ENCODE data around the gene ENOX1. TPM values are rescaled to one million over a fixed set of nuclear protein-coding genes. Genes with fewer than 3 reads are reported as not detected.

Gene ENOX1
- total RNA-seq, 1 experiment from 2014 or later, result not detected

DNA sequence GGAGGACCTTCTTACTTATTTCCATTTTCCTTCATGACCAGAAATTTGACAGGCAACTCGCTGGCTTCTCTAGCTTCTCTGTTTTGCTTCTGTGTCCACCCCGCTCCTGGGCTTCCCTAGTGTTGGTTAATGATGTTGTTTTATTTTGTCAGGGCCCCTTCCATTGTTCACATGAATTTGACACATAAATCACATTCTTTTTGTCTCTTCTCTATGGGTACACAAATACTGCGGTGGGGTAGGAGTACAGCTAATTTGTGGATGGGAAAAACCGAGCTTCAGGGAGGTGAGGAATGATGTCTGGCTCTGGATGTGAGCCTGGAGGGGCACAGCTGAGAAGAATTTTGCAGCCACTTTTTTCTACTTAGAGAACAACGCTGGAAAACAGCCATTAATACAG, 563.6 kb downstream of the ENOX1 start:
- no peak for DNase-seq (ENCODE audit: low read depth)
- in situ Hi-C loops (cut with HindIII; ENCODE audit: low pct_unique_long_range_greater_than_20kb, low sequenced_read_pairs), result no loop called here

DNA sequence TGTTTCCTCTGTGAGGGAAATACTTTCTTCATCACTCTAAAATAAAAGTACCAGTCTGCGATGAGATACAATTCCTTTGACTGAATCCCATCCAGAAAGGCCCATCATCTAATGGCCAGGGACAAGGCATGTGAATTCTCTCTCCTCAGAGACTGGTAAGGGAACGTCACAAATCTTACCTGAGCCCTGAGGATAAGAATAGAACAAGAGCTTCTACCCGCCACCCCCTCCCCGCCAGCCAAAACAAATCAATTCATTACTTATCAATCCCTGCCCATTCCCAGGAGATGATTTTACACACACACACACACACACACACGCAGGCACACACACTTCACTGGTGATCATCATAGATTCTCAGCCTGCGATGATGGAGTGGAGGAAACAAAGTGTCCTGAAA, 564.7 kb downstream of the ENOX1 start:
- DNase-seq (ENCODE audit: low read depth), result no peak
- in situ Hi-C loops (cut with HindIII; ENCODE audit: low pct_unique_long_range_greater_than_20kb, low sequenced_read_pairs), result no loop called here

DNA sequence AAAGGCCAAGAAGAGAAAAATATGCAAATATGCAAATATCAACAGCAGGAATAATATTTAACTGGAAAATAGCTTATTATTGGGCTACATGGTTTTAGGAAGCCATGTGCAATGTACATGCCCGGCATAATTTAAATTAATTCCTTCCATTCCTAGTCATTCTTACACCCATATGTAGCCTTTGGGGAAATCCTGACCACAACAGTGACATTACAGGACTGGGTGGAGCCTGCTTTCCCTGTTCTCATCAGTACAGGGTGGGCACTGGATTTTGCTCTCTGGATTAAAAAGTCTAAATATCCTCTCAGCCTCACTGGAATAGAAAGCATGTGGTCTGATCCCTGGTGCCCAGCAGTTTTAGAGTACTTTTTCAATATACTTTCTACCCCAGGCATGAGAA, 565.2 kb downstream of the ENOX1 start:
- in situ Hi-C loops (cut with HindIII; ENCODE audit: low pct_unique_long_range_greater_than_20kb, low sequenced_read_pairs), result no loop called here

DNA sequence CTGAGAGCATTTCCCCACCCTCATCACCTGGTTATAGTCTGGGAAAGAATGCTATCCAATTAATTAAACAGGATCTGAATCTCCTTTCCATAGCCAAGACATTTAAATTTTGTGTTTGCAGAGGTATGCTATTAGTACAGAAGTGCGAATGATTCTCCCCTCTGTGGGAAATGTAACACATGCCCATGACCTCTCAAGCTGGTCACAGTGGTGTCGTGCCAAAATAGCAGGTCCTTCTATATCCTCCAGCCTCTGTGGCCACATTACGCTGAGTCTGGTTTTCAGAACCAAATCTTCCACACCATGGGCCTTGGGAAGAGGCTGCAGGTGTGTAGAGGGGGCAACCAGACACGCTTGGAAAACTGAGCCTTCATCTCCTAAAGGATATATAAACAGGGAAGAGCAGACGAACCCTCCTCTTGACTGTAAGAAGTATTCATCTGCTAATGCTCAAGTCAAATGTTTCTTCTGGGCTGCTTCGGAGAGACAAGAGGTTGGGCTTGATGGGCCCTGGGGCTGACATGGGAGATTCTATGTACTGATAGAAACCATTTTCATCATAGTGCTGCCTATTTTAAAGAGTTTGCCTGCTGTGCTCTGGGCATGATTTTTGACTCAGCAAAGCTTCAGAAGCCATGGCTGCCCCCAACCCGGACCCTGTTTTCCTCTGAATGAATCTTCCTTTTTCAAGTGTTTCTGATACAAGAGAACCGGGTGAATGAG, 565.7 kb downstream of the ENOX1 start:
- DNase-seq (ENCODE audit: low read depth), result no peak

More for the DNA sequence above, 565.2 kb downstream of the ENOX1 start:
- DNase-seq (ENCODE audit: low read depth), result no peak

DNA sequence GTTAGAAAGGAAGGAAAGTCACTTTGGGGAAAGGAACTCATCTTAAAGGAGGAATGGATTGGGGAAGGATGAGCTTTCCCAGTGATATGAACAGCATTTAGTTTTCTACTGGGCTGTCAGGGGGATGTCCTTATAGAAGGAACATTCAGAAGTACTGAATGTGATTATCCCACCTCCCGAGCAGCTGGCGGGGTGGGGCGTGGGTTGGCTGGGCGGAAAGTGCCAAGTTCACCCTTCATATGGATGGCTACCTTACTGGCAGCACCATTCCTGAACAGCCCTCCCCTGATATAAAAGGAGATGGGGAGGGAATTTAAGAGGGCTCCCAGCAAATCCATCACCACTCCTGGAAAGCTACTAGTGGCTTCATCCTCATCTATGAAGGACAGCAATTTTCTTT, 572.6 kb downstream of the ENOX1 start:
- no peak for DNase-seq (ENCODE audit: low read depth)
- in situ Hi-C loops (cut with HindIII; ENCODE audit: low pct_unique_long_range_greater_than_20kb, low sequenced_read_pairs), result no loop called here

More for the DNA sequence above, 565.7 kb downstream of the ENOX1 start:
- in situ Hi-C loops (cut with HindIII; ENCODE audit: low pct_unique_long_range_greater_than_20kb, low sequenced_read_pairs), result no loop called here

DNA sequence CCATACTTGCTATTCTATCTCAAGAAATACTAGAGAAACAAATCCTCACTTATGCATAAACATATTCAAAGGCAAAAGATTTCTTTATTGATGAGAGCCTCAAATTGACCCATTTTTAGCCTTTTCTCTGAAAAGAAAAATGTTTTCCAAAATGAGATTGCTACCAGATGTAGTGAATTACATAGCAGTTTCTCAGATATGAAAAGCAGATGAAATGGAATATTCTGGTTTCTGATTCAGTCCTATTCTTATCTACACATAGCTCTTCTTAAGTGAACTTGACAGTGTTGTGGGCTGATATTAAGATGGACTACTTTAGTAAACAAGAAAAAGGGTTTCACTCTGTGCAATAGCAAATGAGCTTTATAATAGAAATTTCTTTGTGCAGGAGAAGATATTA, 579.9 kb downstream of the ENOX1 start:
- no peak for DNase-seq (ENCODE audit: low read depth)
- in situ Hi-C loops (cut with HindIII; ENCODE audit: low pct_unique_long_range_greater_than_20kb, low sequenced_read_pairs), result no loop called here

DNA sequence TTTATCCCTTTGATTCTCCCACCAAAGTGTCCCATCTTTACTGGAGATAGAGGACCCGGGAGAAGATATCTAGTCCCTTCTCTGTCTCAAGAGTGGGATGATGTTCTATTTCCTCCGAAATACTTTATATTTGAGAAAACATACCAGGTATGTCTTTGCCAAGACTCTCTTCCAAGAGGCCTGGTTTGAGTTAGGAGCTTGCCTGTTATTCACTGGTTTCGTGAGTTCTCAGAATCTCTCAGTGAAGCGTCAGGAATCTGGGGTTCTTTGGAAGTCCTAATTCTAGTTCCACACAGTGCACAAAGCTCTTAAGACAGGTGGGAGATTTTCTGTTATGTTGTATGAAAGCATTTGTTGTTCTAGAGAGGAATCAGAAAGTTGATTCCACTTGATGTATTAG, 581.4 kb downstream of the ENOX1 start:
- DNase-seq (ENCODE audit: low read depth), result no peak
- in situ Hi-C loops (cut with HindIII; ENCODE audit: low pct_unique_long_range_greater_than_20kb, low sequenced_read_pairs), result no loop called here

DNA sequence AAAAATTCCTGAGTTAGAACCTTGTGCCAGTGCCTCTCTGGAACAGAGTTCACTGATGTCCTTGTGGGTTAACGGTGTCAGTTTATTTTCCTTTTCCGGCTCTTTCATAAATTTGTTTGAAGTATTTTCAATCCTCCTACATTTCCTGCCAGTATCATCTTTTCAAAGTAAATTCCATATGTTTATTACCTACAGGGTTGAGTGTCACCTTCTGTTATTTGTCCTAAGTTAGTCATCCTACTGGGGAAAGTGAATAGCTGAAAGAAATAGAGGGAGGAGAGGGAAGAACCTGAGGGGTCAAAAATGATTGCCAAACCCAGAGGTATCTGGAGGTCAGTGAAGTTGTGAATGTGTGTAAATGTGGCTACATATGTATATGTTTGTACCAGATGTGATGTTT, 582.2 kb downstream of the ENOX1 start:
- in situ Hi-C loops (cut with HindIII; ENCODE audit: low pct_unique_long_range_greater_than_20kb, low sequenced_read_pairs), result no loop called here
- DNase-seq (ENCODE audit: low read depth), result no peak

DNA sequence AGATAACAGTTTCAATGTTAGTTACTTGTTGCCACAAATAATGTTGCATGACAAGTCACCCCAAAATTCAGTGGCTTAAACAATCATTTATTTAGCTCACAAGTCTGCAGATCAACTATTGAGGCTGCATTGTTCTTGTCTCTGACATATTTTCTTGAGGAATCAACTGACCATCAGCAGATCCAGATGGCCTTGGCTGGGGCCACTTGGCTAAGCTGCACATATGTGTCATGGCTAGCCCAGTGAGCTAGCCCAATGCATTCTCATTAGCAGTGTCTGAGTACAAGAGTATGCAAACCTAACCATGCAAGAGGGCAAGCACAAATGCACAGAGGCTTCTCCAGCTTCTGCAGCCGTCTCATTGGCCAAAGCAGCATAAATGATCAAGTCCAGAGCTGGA, 583.0 kb downstream of the ENOX1 start:
- no peak for DNase-seq (ENCODE audit: low read depth)
- in situ Hi-C loops (cut with HindIII; ENCODE audit: low pct_unique_long_range_greater_than_20kb, low sequenced_read_pairs), result no loop called here

DNA sequence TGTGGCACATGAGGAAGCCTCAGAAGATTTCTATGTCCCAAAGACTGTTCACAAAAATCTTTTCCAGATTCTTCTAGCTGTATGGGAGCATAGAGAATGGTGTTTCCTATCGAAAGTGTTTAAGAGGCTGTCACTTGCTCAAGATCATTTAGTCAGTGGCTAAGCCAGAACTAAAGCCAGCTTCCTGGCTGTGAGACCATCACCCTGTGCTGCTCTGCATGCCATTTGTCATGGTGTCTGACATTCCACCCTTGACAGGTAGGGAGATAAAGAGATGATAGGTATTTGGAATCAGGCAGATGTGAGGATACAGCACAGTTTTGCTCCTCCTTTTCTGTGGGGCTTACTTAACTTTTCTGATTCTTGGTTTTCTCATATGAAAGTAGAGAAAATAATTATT, 586.0 kb downstream of the ENOX1 start:
- in situ Hi-C loops (cut with HindIII; ENCODE audit: low pct_unique_long_range_greater_than_20kb, low sequenced_read_pairs), result no loop called here
- no peak for DNase-seq (ENCODE audit: low read depth)

DNA sequence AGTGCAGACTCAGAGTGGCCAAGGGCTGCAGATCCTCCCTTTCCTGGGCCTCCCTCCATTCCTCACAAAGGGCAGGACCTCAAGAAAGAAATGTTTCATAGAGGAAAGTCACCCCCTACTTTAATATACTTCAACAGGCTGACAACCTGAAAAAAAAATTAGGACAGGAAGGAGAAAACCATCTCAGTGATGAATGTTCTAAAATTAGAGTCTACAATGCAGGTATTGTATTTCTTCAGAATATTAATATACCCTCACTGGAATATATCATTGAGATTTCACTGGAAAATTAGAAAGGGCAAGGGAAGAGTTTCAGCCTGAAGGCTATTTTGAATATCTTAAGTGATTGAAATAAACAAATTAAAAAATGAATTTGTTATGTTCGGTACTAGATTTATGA, 586.5 kb downstream of the ENOX1 start:
- in situ Hi-C loops (cut with HindIII; ENCODE audit: low pct_unique_long_range_greater_than_20kb, low sequenced_read_pairs), result no loop called here
- no peak for DNase-seq (ENCODE audit: low read depth)

DNA sequence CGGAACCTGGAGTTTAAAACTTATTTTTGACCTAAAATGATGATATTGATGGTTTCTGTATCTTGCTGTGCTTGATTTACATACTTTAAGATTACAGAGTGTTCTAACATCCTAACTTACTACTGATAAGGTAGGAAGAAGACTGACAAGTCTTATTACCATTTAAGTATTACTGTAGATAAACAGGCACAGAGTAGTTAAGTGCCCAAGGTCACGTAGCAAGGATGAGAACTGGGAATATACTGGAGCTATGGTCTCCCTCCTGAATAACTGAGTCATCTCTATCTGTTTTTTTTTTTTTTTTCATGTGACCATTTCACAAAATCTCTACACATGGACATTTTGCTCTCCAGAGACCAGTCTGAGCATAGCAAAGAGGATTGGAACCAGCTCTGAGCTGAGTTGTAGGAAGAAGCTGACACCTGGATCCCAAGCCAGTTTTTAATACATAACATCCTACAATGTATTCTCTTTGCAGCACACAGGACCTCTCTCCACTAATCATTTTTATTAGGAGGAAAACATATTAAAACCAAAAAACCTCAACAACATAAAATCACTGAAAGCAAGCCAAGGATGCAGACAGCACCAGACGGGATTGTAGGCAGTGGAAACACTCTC, 589.9 kb downstream of the ENOX1 start:
- in situ Hi-C loops (cut with HindIII; ENCODE audit: low pct_unique_long_range_greater_than_20kb, low sequenced_read_pairs), result no loop called here
- no peak for DNase-seq (ENCODE audit: low read depth)

DNA sequence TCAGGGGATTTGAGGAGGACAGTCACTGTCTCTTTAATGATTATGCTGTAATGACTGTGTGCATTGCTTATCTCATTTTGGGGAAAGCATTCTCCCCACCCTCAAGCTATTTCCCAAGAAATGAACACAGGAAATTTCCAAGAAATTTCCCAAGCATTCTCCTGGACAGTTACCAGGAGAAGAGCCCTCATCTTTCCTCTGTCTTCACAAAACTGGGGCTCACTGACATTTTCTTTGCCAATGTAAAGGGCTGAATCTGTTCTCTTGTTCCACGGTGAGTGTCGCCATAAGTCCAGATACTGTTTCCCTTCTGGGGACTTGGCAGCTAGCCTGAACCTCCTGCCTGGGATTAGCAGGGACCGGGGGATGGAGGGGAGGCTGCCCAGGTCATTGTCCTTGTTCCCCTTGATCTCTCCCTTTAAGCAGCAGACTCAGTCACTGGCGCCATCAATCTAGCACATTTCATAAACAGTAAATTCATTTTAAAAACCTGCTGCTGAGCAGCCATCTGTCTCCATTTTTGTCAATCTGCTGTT, 590.6 kb downstream of the ENOX1 start:
- in situ Hi-C loops (cut with HindIII; ENCODE audit: low pct_unique_long_range_greater_than_20kb, low sequenced_read_pairs), result no loop called here
- DNase-seq (ENCODE audit: low read depth), result no peak

DNA sequence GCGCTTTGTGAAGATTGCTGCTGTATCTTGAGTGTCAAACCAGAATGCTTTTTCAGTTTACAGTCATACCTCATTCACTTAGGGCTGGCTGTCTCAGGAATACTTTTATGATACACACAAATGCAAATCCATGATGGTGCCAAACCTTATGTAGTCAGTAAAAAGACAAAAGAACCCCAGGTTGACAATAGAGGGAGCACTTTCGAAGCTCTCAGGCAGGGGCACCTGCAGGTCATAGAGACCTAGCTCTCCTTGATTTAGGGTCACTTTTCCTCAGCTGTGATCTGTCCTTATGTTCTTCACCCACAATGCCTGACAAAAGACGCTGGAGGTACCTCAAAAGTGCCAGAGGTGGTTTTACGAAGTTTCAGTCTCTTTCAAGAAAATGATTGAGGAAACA, 591.2 kb downstream of the ENOX1 start:
- in situ Hi-C loops (cut with HindIII; ENCODE audit: low pct_unique_long_range_greater_than_20kb, low sequenced_read_pairs), result no loop called here
- DNase-seq (ENCODE audit: low read depth), result no peak

DNA sequence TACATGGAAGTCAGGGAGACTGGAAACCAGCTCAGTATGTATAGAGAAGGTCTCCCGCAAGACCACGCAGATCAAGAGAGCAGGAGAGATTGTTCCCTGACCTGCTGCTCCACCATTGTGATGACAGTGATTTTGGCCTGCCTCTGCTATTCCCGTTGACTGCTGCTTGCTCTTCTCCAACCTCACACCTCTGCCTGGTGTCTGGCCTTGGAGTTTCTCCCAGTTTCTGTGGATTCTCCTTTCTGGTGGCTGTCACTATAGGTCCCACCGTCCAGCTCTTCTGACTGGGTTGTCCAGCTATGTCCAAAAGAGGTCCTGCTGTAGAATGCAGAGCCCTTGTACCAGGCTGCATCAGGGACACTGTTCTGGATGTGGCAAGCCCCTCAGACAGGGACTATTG, 591.7 kb downstream of the ENOX1 start:
- in situ Hi-C loops (cut with HindIII; ENCODE audit: low pct_unique_long_range_greater_than_20kb, low sequenced_read_pairs), result no loop called here
- DNase-seq (ENCODE audit: low read depth), result no peak

DNA sequence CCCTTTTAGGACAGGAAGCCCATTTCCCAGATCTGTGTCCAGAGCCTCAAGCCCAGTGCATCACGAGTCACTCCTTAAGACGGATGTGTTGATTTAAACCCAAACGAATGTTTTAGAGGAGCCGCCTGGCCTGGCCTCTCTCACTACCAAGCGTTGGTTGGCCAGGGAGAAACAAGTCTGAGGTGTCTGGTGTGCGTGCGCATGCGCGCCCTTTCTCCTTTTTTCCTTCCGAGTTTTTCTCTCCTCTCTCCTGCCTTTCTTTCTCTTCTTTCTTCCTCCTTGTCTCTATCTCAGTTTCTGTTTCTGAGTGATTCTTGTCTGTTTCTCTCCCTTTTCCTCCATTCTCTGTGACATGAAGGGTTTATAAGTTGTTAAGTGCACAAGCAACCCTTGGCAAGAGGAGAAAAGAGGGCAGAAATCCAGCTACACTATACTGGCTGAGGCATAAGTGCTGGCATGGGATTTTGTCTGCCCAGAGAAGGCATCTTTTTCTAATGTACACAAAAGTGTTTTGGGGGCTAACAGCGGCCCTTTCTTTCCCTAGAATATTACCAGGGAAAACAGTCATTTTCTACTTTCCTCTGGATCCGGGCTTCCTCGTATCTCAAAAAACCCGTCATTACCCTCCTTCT, 592.9 kb downstream of the ENOX1 start:
- no peak for DNase-seq (ENCODE audit: low read depth)
- in situ Hi-C loops (cut with HindIII; ENCODE audit: low pct_unique_long_range_greater_than_20kb, low sequenced_read_pairs), result no loop called here

DNA sequence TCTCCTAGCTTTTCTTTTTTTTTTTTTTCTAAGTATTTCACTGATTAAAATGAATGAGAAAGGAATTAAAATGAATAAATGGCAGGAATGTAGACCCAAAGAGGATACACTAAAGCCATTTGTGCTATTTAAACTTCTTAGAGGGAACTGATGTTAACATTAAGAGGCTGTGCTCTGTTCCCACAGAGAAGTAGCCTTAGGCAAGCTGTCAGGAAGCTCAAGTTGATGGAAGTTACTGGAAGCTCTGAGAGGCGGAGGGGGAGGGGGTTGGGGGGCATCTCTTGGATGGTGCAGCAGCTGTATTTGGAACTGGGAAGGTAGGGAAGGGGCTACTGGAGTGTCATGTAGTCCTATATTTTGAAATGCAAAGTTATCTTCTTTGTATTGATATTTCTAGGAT, 595.2 kb downstream of the ENOX1 start:
- in situ Hi-C loops (cut with HindIII; ENCODE audit: low pct_unique_long_range_greater_than_20kb, low sequenced_read_pairs), result no loop called here
- no peak for DNase-seq (ENCODE audit: low read depth)

DNA sequence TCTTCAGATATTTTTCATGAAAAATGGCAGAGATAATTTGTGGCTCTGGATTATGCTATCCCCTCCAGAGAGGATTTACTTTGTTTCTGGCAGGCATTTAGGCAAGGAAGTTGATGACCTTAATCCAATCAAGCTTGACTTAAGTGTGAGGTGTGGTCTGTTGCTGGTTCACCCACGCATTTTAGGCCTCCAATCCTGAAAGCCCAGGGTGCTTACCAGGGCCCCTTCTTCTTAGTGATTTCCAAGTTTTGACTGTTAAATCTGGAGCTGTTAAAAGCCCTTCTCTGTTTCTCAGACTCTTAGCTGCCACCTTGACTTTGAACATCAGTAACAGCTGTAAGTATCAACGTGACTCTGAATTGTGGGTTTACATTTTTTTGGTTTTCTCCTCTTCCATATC, 601.5 kb downstream of the ENOX1 start:
- no peak for DNase-seq (ENCODE audit: low read depth)
- in situ Hi-C loops (cut with HindIII; ENCODE audit: low pct_unique_long_range_greater_than_20kb, low sequenced_read_pairs), result no loop called here

DNA sequence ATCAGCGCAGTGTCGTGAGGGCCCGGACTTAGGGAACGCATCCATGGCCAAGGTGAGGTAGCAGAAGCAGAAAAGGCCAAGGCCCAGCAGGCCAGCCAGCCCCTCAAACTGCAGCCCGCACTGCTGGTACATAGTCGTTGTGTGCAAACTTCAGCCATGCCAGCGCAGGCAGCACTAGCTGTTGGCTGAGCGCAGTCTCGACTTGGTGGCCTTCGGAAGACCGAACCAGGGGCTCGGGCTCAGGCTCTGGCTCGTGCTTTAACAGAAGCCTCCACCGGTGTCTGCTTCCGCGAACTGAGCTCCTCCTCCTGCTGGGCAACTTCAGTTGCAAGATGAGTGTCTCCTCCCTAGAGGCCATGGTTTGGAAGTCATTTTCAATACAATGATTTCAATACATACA, 605.9 kb downstream of the ENOX1 start:
- in situ Hi-C loops (cut with HindIII; ENCODE audit: low pct_unique_long_range_greater_than_20kb, low sequenced_read_pairs), result no loop called here
- no peak for DNase-seq (ENCODE audit: low read depth)
